ENCODE measurements around the gene TANGO2.

Gene TANGO2

DNA sequence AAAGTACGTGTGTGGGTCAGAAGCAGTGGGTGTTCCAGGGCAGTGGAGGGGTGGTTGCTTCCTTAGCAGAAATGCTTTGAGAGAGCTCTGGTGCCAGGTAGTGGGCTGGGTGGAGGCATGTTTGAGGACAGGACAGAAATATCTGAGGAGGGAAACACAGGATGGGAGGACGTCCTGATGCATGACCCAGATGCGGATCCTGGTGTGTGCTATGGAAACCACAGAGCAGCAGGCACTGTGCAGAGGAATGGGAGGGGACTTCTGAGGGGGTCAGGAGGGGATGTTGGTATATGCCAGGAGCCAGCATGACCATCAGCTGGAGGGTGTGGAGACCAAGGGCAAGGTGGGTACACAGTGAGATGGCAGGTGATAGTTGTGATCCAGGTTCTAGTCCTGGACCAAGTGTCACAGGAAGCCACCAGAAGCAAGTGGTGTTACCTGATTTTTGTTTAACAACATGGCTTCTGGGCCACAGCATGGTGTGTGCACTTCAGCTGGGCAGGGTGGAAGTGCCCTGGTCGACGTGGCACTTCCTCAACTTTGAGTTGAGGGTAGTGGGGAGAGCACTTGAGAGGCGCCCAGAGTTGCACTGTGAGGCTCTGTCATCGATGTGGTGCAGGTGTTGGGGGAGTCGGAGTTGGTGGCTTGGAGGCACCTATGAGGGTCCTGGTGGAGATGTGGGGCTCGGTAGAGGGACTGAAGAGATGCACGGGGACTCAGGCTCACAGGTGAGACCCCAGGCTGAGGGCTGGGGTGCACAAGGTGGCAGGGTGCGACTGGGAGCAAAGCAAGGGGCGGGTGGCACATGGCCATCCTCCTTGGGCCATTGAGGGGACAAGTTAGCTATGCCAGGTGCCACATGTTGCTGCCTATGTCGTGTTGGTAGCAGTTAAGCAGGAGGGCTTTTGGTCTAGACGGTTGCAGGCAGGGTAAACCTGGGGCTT is 66.7 kb downstream of the TANGO2 start:
- H3K36me3 ChIP-seq (ENCODE audit: insufficient read depth, low read length) = peaks cover 76% of the 10 kb centered on the region
- TF ChIP-seq, protein P1, sequence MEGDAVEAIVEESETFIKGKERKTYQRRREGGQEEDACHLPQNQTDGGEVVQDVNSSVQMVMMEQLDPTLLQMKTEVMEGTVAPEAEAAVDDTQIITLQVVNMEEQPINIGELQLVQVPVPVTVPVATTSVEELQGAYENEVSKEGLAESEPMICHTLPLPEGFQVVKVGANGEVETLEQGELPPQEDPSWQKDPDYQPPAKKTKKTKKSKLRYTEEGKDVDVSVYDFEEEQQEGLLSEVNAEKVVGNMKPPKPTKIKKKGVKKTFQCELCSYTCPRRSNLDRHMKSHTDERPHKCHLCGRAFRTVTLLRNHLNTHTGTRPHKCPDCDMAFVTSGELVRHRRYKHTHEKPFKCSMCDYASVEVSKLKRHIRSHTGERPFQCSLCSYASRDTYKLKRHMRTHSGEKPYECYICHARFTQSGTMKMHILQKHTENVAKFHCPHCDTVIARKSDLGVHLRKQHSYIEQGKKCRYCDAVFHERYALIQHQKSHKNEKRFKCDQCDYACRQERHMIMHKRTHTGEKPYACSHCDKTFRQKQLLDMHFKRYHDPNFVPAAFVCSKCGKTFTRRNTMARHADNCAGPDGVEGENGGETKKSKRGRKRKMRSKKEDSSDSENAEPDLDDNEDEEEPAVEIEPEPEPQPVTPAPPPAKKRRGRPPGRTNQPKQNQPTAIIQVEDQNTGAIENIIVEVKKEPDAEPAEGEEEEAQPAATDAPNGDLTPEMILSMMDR (IDR thresholded peaks at IDR 0.05; ENCODE audit: low read length) = no peak
- no peak for TF ChIP-seq EZH2 (IDR thresholded peaks at IDR 0.05; ENCODE audit: borderline replicate concordance, low read length)
- H3K27me3 ChIP-seq (ENCODE audit: insufficient read depth, low read length) = no peaks in the 10 kb centered on the region
- no peak overlapping the region for H3K4me2 ChIP-seq (ENCODE audit: low read length)
- peaks cover 30% of the 10 kb centered on the region for H3K79me2 ChIP-seq (ENCODE audit: insufficient read depth, low read length)
- H3K9ac ChIP-seq (ENCODE audit: low read length) = no peak overlapping the region
- H2AFZ ChIP-seq (ENCODE audit: low read length) = no peak overlapping the region
- no peaks in the 10 kb centered on the region for H4K20me1 ChIP-seq (ENCODE audit: insufficient read depth, low read length)
- H3K4me3 ChIP-seq (ENCODE audit: low read depth, low read length, poor library complexity, severe bottlenecking) = no peak overlapping the region
- H3K9me3 ChIP-seq (ENCODE audit: low read length) = no peaks in the 10 kb centered on the region
- H3K27ac ChIP-seq (ENCODE audit: low read depth, low read length, poor library complexity, severe bottlenecking) = no peak overlapping the region
- no peaks in the 10 kb centered on the region for H3F3A ChIP-seq (ENCODE audit: insufficient read depth, low read length)
- no peaks in the 10 kb centered on the region for H3K9me2 ChIP-seq (ENCODE audit: low read depth, low read length)
- H3K4me1 ChIP-seq (ENCODE audit: insufficient read depth, low read length, severe bottlenecking) = peaks cover 28% of the 10 kb centered on the region

DNA sequence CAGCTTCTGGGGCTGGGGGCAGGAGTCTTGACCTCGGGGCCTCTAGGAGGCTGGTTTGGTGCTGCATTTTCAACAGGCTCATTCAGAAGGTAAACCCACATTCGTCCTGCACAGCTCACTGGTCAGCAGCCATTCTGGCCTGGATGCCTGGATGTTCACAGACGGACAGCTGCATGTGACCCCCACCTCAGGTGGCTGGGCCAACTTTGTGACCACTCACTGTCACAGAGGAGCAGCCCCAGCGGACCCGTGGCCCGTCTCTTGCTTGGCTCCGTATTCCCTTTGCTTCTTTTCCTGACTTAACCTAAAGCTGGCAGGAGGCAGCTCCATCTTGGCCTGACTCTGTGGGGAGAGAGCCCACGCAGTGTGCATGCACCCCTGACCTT is 67.3 kb downstream of the TANGO2 start:
- no peak overlapping the region for H3K4me3 ChIP-seq (ENCODE audit: low read depth, low read length, poor library complexity, severe bottlenecking)
- no peak overlapping the region for H3K9ac ChIP-seq (ENCODE audit: low read length)
- no peaks in the 10 kb centered on the region for H3K9me2 ChIP-seq (ENCODE audit: low read depth, low read length)
- H3K79me2 ChIP-seq (ENCODE audit: insufficient read depth, low read length) = peaks cover 23% of the 10 kb centered on the region
- H3K9me3 ChIP-seq (ENCODE audit: low read length) = no peaks in the 10 kb centered on the region
- no peaks in the 10 kb centered on the region for H3F3A ChIP-seq (ENCODE audit: insufficient read depth, low read length)
- H2AFZ ChIP-seq (ENCODE audit: low read length) = no peak overlapping the region
- TF ChIP-seq EZH2 (IDR thresholded peaks at IDR 0.05; ENCODE audit: borderline replicate concordance, low read length) = no peak
- TF ChIP-seq, protein P1 (IDR thresholded peaks at IDR 0.05; ENCODE audit: low read length) = no peak
- H3K4me1 ChIP-seq (ENCODE audit: insufficient read depth, low read length, severe bottlenecking) = peaks cover 21% of the 10 kb centered on the region
- peaks cover 82% of the 10 kb centered on the region for H3K36me3 ChIP-seq (ENCODE audit: insufficient read depth, low read length)
- no peaks in the 10 kb centered on the region for H3K27me3 ChIP-seq (ENCODE audit: insufficient read depth, low read length)
- no peaks in the 10 kb centered on the region for H4K20me1 ChIP-seq (ENCODE audit: insufficient read depth, low read length)
- no peak overlapping the region for H3K27ac ChIP-seq (ENCODE audit: low read depth, low read length, poor library complexity, severe bottlenecking)
- no peak overlapping the region for H3K4me2 ChIP-seq (ENCODE audit: low read length)

DNA sequence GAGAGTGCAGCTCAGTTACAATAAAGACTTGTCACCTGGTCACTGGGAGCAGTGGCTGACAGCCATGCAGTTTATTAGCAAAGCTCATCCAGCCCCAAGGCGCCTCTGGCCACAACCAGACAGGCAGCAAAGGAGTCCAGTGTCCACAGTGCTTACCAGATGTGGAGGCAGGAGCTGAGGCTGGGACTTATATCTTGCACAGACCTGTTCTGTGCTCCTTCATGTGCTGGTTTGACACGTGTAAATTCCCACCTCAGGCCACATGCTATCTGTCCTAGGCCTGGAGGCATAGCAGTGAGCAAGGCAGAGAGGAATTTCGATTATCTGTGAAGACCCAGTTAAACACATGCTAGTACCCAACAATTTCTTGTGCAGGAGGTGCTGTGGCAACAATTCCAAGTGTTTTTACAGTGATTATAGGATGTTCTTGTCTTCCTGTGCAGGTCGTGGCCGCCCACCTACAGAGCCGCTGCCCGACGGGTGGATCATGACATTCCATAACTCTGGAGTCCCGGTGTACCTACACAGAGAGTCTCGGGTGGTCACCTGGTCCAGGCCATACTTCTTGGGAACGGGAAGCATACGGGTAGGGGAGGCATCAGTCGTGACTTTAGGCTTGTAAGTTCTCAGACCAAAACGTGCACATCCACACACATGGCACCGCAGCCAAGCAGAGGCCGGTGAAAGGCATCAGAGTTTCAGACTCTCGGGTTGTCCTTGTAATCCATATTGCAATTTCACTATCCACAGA is 68.5 kb downstream of the TANGO2 start:
- no peak overlapping the region for H3K9ac ChIP-seq (ENCODE audit: low read length)
- H3K9me2 ChIP-seq (ENCODE audit: low read depth, low read length) = no peaks in the 10 kb centered on the region
- H3F3A ChIP-seq (ENCODE audit: insufficient read depth, low read length) = no peaks in the 10 kb centered on the region
- peaks cover 10% of the 10 kb centered on the region for H3K4me1 ChIP-seq (ENCODE audit: insufficient read depth, low read length, severe bottlenecking)
- no peaks in the 10 kb centered on the region for H3K9me3 ChIP-seq (ENCODE audit: low read length)
- no peak overlapping the region for H3K27ac ChIP-seq (ENCODE audit: low read depth, low read length, poor library complexity, severe bottlenecking)
- H3K4me2 ChIP-seq (ENCODE audit: low read length) = no peak overlapping the region
- H3K27me3 ChIP-seq (ENCODE audit: insufficient read depth, low read length) = no peaks in the 10 kb centered on the region
- H2AFZ ChIP-seq (ENCODE audit: low read length) = no peak overlapping the region
- H4K20me1 ChIP-seq (ENCODE audit: insufficient read depth, low read length) = no peaks in the 10 kb centered on the region
- H3K4me3 ChIP-seq (ENCODE audit: low read depth, low read length, poor library complexity, severe bottlenecking) = no peak overlapping the region
- TF ChIP-seq, protein P1 (IDR thresholded peaks at IDR 0.05; ENCODE audit: low read length) = no peak
- TF ChIP-seq EZH2 (IDR thresholded peaks at IDR 0.05; ENCODE audit: borderline replicate concordance, low read length) = no peak
- H3K79me2 ChIP-seq (ENCODE audit: insufficient read depth, low read length) = peaks cover 13% of the 10 kb centered on the region; the same call in 1 of the 2 replicates
- H3K36me3 ChIP-seq (ENCODE audit: insufficient read depth, low read length) = peaks cover 93% of the 10 kb centered on the region
